Right cardiac atrium (tissue), 5 donors: ENCODE results near the gene PGAP2. TPM values are rescaled to one million over a fixed set of nuclear protein-coding genes. Genes with fewer than 3 reads are reported as not detected.

ENCODE experiments used
- polyA plus RNA-seq: library from polyadenylated mRNA; stranded (reverse); fragments of 200-250 nt; gene quantifications from one replicate; pipeline ENCODE4 v1.2.3, GENCODE V29; 2013
- total RNA-seq, 4 donors: library from RNA; stranded (reverse); fragmentation: NEBNext Ultra II Directional; extraction: Animal tissue kit (Norgen Biotek cat#: 25700); gene quantifications; one replicate each; pipeline ENCODE4 v1.2.1, GENCODE V29; 2021
- donor health status: healthy with polysubstance abuse.
- donor health status: DM: no; HTN: yes; CAD: no.
- donor health status: DM: no; HTN: no; CAD: no.
- donor health status: DM: no; HTN: yes; CAD: no; lungs with severe emphysema.
- donor health status: DM: yes; HTN: yes; CAD: no.

The PGAP2 gene
- total and polyA plus RNA-seq, 5 donors, result 12.4 to 19.5 (median 13.9) TPM

Other genes starting within 250 kb of the PGAP2 start
- gene ART5, start 166.6 kb upstream of the PGAP2 start, total RNA-seq, result 1 to 10 TPM in 3 of 4 donors, under 1 TPM in 1; 0.47 to 2.5 (median 1.6) TPM
- gene ART5, start 166.6 kb upstream of the PGAP2 start, polyA plus RNA-seq, result 1.1 TPM
- not detected for gene ART1, start 163.4 kb upstream of the PGAP2 start, total RNA-seq
- not detected for gene ART1, start 163.4 kb upstream of the PGAP2 start, polyA plus RNA-seq
- under 1 TPM; 0.42 to 0.97 (median 0.52) TPM for gene CHRNA10, start 137.2 kb upstream of the PGAP2 start, total RNA-seq
- 0.38 TPM for gene CHRNA10, start 137.2 kb upstream of the PGAP2 start, polyA plus RNA-seq
- 10 to 100 TPM; 38.8 to 55.9 (median 43.4) TPM for gene NUP98, start 11.0 kb upstream of the PGAP2 start, total RNA-seq
- 22.9 TPM for gene NUP98, start 11.0 kb upstream of the PGAP2 start, polyA plus RNA-seq
- gene RHOG, start 32.4 kb downstream of the PGAP2 start, total RNA-seq, result 10 to 100 TPM; 18.7 to 26.0 (median 25.6) TPM
- gene RHOG, start 32.4 kb downstream of the PGAP2 start, polyA plus RNA-seq, result 23.7 TPM
- gene STIM1, start 47.1 kb downstream of the PGAP2 start, total RNA-seq, result 10 to 100 TPM; 14.4 to 19.3 (median 16.6) TPM
- gene STIM1, start 47.1 kb downstream of the PGAP2 start, polyA plus RNA-seq, result 10.8 TPM